HFFc6 (cell line): ENCODE data around the gene NCAM1. TPM values are rescaled to one million over a fixed set of nuclear protein-coding genes. Genes with fewer than 3 reads are reported as not detected.

Experiments
- DNase-seq: peaks from one replicate; pipeline ENCODE4 v3.0.0-alpha.2; 2018
- H3K27ac Mint-ChIP-seq: 2 replicates; pipeline ENCODE4 v1.8.0; 2020; ENCODE audit warnings: mild to moderate bottlenecking, mixed read lengths
- H3K27me3 Mint-ChIP-seq: 2 replicates; pipeline ENCODE4 v1.8.0; 2021; ENCODE audit warnings: mild to moderate bottlenecking, moderate library complexity, mixed read lengths; ENCODE audit not compliant: insufficient read depth
- H3K36me3 Mint-ChIP-seq: 2 replicates; pipeline ENCODE4 v1.8.0; 2021; ENCODE audit warnings: low read depth, mixed read lengths
- H3K4me1 Mint-ChIP-seq: 2 replicates; pipeline ENCODE4 v1.8.0; 2020; ENCODE audit warnings: low read depth, mixed read lengths
- H3K4me3 Mint-ChIP-seq: 2 replicates; pipeline ENCODE4 v1.8.0; 2020; ENCODE audit warnings: mild to moderate bottlenecking, moderate library complexity, mixed read lengths
- H3K9me3 Mint-ChIP-seq: 2 replicates; pipeline ENCODE4 v1.8.0; 2020; ENCODE audit warnings: mild to moderate bottlenecking, mixed read lengths
- total RNA-seq, 6 experiments: library from RNA; stranded (reverse); fragmentation: NEBNext Ultra II Directional; extraction: Animal tissue kit (Norgen Biotek cat#: 25700); gene quantifications; 2 replicates in 1 of 6; 3 replicates in 5 of 6; pipeline ENCODE4 v1.2.3, GENCODE V29; 2021
- TF ChIP-seq, protein P1 (sequence below): fragments of 200-600 bp; sonication (generic); IDR thresholded peaks from 2 replicates; pipeline ENCODE4 v1.5.0; 2021; ENCODE audit warnings: antibody characterized with exemption, mild to moderate bottlenecking

The NCAM1 gene
- total RNA-seq, 6 experiments from 2014 or later: 0.20 TPM; not detected in 5

DNA sequence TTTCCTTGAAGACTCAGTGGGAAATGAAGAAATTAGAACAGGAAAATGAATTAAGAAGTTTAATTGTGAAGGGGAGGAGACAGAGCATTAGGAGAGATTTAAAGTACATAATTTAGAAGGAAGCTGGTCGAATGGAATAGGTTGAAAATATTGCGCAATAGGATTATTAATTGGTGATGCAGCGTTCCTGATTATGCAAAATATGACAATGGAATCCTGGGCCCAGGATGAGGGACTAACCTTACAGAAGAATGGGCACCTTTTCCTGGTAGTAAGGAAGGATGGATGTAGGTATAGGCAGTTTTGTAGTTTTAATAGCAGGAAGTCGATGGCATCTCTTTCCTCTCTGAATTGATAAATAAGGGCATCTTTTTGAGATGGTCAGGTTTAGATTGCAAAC, 360.9 kb downstream of the NCAM1 start:
- Mint-ChIP-seq H3K9me3 (no peaks in the 10 kb centered on the region), H3K27ac (no peak overlapping the region), H3K36me3 (peaks cover 28% of the 10 kb centered on the region), H3K4me1 (no peaks in the 10 kb centered on the region), H3K4me3 (no peak overlapping the region), H3K27me3 (no peaks in the 10 kb centered on the region)
- TF ChIP-seq, protein P1, sequence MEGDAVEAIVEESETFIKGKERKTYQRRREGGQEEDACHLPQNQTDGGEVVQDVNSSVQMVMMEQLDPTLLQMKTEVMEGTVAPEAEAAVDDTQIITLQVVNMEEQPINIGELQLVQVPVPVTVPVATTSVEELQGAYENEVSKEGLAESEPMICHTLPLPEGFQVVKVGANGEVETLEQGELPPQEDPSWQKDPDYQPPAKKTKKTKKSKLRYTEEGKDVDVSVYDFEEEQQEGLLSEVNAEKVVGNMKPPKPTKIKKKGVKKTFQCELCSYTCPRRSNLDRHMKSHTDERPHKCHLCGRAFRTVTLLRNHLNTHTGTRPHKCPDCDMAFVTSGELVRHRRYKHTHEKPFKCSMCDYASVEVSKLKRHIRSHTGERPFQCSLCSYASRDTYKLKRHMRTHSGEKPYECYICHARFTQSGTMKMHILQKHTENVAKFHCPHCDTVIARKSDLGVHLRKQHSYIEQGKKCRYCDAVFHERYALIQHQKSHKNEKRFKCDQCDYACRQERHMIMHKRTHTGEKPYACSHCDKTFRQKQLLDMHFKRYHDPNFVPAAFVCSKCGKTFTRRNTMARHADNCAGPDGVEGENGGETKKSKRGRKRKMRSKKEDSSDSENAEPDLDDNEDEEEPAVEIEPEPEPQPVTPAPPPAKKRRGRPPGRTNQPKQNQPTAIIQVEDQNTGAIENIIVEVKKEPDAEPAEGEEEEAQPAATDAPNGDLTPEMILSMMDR: no peak
- DNase-seq: no peak

DNA sequence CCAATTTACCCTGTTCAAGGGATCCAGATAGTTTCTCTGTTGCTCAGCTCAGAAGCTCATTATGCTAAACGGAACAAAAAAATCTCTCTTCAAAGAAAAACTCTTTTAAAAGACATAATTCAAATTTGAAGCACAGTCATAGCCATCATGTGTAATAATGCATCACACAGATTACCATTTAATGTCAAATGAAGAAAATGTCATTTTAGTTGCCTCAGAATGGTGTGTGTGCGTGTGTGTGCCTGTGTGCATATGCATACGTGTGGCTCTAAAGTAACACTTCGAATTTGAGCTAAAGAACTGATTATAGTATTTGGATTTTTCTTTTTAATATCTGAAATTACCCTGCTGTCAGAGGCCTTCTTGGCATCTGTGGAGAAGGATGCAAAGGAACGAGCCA, 363.0 kb downstream of the NCAM1 start:
- peaks cover 9% of the 10 kb centered on the region; the same call in 1 of the 2 replicates for H3K36me3 Mint-ChIP-seq
- TF ChIP-seq, protein P1: no peak

More for the DNA sequence above, 363.0 kb downstream of the NCAM1 start:
- Mint-ChIP-seq H3K27ac (no peak overlapping the region), H3K4me3 (no peak overlapping the region), H3K9me3 (no peaks in the 10 kb centered on the region), H3K4me1 (no peaks in the 10 kb centered on the region), H3K27me3 (no peaks in the 10 kb centered on the region; the same call in 1 of the 2 replicates)
- no peak for DNase-seq
